Keratinocyte (primary cell): ENCODE measurements around the gene ADAMTS7.

ENCODE experiments used
- EZH2 ChIP-seq: IDR thresholded peaks from one replicate; pipeline ENCODE4 v1.6.1; 2012; ENCODE audit warnings: inconsistent platforms, mild to moderate bottlenecking, low read length, moderate library complexity
- TF ChIP-seq, protein P1 (sequence below), 3 experiments: IDR thresholded peaks in 1 of 3; conservative IDR thresholded peaks in 1 of 3; optimal IDR thresholded peaks in 1 of 3; 2 replicates in 2 of 3; 3 replicates in 1 of 3; pipeline versions ENCODE3 to v1.5.1; 2011; ENCODE audit warnings: low read length in 3 of 3, mild to moderate bottlenecking in 3 of 3, moderate library complexity in 2 of 3, control low read depth in 1 of 3, inconsistent platforms in 1 of 3; ENCODE audit not compliant: insufficient read depth in 2 of 3; ENCODE audit errors: extremely low read depth in 1 of 3

DNA sequence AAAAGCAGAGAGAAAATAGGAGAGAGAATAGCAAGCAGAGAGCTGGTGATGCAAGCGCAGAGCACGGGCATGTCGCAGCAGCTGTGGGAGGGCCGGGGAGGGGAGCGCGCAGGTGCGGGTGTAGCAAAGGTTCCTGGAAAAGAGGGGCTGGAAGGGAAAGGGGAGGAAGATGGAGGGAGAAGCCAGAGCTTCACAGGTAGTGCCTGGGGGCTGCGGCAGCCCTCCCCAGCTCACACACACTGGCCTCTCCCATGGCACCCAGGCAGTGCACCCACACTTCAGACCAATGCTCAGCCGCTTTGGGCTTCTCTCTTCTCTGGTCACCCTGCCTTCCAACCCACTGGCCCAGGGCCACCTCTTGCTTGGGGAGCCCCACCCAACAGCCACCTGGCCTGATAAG is 72.1 kb downstream of the ADAMTS7 start:
- TF ChIP-seq, protein P1, sequence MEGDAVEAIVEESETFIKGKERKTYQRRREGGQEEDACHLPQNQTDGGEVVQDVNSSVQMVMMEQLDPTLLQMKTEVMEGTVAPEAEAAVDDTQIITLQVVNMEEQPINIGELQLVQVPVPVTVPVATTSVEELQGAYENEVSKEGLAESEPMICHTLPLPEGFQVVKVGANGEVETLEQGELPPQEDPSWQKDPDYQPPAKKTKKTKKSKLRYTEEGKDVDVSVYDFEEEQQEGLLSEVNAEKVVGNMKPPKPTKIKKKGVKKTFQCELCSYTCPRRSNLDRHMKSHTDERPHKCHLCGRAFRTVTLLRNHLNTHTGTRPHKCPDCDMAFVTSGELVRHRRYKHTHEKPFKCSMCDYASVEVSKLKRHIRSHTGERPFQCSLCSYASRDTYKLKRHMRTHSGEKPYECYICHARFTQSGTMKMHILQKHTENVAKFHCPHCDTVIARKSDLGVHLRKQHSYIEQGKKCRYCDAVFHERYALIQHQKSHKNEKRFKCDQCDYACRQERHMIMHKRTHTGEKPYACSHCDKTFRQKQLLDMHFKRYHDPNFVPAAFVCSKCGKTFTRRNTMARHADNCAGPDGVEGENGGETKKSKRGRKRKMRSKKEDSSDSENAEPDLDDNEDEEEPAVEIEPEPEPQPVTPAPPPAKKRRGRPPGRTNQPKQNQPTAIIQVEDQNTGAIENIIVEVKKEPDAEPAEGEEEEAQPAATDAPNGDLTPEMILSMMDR (optimal IDR thresholded peaks at IDR 0.05 in 1 of 3, IDR thresholded peaks at IDR 0.05 in 1 of 3, conservative IDR thresholded peaks at IDR 0.05 in 1 of 3; ENCODE audit: extremely low read depth in 1 of 3, insufficient read depth in 2 of 3, low read length in 3 of 3), result no peak
- no peak for TF ChIP-seq EZH2
